Stimulated activated CD8-positive, alpha-beta memory T cell treated with anti-CD3 and anti-CD28 coated beads, Interleukin-12 subunit alpha, Interleukin-12 subunit beta, amount 100 ng/mL, for 24 hours (primary cell): ENCODE measurements around the gene RAD18.

ENCODE experiments used
- DNase-seq: peaks from one replicate; pipeline ENCODE4 v3.0.0-alpha.2; 2020; ENCODE audit errors: extremely low read depth

RAD18 gene, protein sequence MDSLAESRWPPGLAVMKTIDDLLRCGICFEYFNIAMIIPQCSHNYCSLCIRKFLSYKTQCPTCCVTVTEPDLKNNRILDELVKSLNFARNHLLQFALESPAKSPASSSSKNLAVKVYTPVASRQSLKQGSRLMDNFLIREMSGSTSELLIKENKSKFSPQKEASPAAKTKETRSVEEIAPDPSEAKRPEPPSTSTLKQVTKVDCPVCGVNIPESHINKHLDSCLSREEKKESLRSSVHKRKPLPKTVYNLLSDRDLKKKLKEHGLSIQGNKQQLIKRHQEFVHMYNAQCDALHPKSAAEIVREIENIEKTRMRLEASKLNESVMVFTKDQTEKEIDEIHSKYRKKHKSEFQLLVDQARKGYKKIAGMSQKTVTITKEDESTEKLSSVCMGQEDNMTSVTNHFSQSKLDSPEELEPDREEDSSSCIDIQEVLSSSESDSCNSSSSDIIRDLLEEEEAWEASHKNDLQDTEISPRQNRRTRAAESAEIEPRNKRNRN

DNA sequence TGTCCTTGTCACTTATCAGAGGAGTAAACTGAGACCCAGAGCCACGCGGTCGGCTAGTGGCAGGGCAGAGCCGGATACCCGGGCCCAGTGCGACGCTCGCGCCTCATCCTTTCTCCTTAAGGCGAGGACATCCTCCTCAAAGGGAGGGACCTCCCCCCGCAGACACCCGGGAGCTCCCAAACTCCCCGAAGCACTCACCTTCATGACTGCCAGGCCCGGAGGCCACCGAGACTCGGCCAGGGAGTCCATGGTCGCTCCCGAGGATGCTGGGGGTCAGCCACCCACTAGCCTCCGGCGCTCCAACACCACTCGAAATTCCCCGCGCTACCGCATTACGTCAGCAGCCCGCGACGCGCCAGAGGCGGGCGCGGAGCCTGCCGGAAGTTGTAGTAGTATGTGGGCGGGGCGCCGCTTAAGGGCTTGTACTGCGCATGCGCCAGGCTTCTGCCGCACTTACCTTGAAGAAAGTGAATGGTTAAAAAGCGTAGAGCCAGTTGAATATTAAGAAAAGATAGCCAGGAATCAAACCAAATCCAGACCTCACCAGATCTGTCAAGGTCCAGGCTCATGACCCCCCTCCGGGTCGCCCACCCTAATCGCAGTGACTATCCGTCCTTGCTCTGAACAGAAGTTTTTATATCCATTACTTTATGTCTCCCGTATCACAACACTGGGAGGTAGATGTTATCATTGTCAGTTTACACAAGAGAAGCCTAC, at the start of gene RAD18:
RAD18 (minus strand) TSS at position 336 of the 717 bp plus-strand sequence; CDS start at position 249, 87 bp downstream.
- DNase-seq = peak; percentile 81

DNA sequence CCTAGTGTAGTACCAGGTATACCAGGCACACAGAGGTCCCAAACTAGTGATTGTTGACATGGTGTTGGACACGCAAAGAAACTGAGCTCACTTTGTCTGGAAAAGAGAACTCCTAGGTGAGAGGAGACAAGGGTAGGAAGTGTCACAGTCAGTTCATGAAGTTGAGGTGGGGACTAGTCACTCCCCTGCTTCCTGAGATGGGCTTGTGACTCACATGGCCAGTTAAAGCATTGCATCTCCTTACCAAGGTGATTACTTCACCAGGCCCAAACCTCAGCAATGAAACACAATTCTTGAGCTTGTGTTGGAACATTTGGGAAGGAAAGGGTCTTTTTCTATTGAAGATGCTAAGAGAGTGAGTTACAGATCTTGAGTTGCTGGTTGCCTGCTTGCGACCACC, 49.2 kb upstream of the RAD18 start:
- no peak for DNase-seq

DNA sequence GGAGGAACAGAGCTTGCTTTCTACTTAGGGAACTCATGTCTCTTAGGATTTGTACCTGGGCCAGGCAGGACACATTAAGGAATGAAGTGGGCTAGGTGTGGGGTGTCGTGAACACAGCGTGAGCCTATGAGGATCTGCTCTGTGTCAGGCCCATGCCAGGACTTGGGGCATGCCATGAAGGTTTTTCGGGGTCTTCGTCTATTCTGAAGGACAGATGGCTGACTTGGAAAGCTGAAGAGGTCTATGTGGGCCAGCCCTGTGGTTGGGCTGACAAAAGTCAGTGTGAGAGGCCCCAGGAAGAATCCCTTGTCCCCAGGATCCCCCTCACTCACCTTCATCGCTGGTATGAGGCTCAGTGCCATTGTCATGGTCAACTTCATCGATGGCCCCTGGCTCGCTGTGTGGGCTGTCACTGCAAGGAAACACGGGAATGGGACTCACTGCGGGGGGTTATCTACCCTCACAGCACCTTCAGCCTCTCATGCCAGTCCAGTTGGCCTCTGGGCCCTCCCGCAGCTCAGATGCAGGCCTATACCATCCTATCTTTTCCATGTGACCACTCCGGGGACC, 46.8 kb upstream of the RAD18 start:
- no peak for DNase-seq

DNA sequence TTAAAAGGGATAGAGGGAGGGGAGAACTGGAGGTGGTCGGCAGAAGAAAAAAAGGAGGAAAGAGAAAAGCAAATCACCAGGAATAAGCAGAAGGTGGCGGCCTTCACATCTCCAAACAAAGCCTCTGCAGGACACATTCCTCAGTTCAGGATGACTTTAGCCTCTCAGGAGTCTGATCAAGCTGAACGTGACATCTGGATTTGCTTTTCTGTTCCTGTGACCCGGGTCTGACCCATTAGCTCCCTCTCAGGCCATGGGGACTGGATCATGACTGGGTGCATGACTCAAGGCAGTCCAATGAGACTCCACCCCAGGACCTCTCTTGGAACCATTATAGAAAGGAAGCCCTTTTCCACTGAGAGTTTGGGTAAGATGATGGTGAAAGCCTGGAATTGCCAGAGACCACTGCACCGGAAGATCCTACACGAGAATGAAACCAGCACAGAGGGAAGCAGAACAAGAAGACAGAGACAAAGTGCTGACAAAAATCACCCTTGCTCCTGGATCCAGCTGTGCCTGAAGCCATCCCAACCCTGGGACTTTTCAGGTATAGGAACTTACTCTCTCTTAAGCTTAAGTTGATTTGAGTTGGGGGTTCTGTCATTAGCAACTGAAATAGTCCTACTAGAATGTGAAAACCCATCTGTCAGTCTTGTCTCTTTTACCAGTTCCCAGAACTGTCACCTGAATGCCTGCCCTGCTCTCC, 45.4 kb upstream of the RAD18 start:
- DNase-seq = no peak

DNA sequence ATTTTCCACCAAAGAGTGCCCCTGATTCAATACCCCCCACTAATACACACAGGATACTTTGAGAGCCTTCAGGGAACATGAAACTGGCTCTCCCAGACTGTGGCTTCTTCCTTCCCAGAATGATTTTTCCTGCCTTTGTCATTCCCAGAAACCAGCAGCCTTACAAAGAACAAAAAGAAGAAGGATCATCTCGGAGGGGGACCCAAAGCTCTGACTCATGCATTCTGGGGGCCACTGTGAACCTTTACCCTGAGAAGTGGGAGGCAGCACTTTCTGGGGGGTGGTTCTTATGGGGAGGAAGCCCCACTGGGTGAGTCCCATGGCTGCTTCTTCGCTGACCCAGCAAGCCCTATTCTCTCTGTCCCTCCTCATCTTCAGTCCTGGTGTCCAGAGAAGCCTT, 44.7 kb upstream of the RAD18 start:
- DNase-seq = no peak

DNA sequence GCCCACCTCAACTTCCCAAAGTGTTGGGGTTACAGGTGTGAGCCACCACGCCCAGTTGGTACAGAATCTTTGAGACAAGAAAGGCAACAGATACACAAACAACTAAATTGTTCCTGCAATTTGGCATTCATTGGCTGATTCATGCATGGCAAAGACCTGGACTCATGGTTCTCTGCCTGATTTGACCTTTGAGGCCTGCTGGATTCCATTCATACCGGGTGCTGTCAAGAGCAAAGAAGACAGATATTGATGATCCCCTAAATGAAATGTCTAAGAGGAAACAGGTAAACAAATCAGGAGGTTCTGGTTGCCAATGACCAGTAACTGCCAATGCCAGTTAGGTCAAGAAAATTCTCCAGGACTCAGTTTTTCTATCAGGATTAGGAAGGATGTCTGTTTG, 43.9 kb upstream of the RAD18 start:
- DNase-seq = no peak

DNA sequence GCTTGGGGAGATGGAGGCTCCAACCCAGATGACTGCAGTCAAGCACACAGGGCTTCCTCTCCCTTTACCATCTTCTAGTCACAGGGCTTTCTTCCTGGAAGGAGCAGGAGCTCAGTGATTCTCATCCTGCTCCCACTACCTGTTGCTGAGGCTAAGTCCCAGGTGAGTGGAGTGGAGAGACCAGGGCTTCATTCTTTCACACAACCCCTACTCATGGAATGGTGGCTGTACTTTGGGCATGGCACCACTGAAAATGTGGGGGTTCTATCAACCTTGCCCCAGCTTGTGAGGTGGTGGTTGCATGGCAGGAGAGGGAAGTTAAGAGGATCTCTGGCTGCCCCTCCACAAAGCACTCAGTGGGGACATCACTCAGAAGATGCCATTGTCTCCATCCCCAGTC, 36.8 kb upstream of the RAD18 start:
- no peak for DNase-seq

DNA sequence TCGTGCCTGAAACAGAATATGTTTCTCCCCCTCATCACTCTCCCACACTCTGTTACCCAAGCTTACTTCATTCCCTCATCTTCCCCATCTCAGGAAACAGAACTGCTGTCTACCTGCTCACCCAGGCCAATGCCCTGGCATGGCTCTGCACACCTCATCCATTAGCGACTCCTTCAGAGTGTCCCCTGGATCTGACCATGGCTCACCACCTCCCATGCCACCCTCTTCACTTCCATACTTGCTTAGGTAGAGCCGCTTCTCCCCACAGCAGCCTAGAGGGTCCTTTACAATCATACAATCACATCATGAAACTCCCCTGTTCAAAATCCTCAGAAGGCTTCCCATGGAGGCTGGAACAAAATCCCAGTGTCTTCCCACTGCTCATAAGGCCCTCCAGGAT, 33.9 kb upstream of the RAD18 start:
- DNase-seq = no peak

DNA sequence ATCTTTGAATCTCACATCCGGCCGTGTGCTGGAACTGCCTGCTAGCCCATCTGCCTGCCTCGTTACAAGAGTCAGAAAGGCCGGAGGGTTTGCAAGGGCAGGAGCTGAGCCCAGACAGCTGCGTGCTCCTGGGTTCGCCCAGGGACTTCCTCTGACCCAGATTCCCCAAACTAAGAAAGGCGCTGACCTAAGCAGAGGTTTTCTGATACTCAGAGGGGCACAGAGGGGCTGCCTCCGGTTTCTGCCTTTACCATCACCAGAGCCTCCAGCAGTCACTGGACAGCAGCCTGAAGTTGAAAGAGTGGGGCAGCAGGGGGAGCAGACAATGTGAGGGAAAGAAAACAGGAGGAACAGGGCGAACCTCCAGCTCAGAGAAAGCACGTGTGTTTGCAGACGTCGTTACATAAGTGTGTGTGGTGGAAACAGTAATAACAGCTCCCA, 33.4 kb upstream of the RAD18 start:
- DNase-seq = no peak

DNA sequence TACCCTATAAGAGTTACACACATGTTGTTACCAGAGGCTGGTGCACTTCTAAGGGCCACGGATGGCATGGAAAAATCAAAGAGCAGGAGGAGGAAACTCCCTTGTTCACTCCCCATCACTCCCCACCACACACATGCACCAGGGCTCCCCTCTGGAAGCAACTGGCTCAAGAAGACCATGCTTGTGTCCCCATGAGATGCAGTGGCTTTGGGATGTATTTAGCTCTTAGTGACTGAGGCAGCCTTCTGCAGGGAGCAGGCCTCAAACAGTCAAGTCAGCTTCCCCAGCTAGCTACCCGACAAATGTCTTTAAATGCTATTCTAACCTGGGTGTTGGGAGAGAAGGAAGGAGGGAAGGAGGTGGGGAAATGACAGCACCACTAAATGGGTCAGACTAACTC, 32.9 kb upstream of the RAD18 start:
- no peak for DNase-seq

DNA sequence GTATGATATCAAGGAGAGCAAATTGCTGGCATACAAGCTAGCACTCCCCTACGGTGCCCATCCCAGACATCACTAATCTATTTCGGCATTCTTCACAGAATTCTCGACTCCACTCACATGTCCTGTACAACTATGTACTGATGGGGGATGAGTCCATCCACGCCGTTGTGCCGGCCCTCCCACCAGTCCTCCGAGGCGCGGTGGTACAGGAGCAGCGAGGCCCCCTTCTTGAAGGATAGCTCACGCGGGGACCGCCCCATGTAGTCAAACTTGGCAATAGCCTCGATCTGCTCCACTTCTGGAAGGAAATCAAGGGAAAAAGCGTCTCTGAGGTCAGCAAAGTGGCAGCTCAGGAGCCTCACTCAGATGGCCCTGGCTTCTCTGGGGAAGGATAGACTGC, 31.0 kb upstream of the RAD18 start:
- DNase-seq = no peak

DNA sequence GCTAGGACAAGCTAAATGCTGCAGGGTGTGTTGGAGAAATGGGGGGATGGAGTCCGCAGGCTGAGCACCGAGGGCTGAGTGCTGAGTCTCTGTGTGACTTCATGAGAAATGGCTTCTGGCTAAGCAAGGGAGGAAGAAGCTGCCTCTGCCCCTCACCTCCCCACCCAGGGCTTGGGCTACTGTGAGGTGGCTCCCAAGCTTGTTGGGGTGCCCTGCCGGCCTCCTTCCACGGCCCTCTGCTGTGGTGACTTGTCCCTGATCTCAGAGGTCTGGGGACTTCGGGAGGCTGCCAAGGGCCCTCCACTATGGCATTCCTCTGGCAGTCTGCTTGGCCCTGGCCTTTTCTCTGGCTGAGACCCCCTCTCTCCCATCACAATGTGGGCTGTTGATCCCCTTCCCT, 30.1 kb upstream of the RAD18 start:
- DNase-seq = no peak

DNA sequence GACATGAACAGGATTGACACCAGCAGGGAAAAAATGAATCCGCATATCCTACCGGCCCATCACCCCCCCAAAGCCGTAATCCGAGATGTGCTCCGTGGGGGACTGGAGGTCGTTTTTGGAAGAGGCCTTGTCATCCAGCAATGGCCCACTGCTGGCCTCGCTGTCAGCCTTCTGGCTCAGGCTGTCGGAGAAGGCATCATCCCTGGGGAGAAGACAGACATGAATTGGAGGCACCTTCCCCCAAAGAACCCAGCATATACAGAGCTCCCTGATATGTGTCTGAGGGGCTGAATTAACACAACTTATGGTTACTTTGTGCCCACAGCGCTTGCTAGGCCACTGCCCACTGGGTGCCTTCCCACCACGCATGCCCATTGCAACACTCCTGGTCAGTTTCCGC, 29.6 kb upstream of the RAD18 start:
- DNase-seq = no peak

DNA sequence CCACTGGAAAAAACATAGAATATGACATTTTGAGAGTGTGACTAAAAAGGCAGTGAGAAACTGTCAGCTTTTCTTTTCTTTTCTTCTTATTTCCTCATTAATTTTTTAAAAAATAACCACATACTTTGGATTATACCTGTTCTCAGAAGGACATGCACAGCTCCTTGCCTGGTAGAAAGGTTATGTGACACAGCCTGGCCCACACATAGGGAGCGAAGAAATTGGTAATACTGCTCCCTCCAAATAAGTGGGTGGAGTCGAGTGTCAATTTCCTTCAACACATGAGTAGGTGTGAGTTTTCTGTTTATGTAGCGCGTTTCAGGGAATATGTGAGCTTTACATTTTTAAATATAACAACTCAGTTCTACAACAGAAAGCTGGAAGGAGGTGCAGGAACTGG, 28.9 kb upstream of the RAD18 start:
- no peak for DNase-seq

DNA sequence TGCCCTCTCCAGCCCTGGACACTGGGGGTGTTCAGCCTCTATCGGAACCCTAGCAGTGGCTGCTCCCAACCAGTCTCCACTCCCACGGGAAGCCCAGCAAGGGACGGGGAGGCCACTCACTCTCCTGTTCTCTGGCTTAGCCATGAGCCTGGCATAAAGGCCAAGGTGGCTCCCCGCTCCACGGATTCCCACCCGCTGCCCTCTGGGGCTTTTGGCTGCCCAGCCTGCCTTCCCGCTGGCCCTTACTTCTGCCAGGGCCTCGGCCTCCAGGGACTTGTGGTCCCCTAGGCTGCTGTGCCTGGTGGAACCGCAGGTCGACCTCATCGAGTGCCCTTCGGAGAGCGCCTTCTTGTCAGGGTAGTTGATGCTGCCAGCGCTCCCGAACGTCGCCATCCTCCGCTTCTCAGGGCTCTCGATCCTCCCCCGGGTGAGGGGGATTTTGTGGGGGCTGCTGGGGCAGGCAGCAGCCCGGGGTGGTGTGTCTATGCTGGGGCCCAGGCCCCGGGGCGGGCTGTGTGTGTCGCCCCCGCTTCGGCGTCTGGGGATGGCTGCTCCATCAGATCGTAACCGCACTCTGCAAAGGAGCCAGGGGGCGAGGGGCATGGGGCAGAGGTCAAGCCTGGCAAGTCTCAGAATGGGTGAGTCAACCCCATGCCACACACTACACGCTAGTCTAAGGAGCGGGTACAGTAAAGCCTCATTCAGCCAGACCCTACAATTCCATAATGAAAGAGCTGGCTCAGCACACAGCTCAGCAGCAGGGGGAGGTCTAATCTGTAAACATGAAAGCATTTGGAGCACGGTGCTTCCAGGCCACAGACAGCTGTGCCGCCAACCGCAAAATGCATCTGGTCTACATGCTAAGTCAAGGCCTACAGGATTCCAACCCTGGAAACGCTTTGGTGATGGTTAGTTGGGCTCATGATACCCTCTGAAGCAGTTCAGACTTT, 27.3 kb upstream of the RAD18 start:
- no peak for DNase-seq

DNA sequence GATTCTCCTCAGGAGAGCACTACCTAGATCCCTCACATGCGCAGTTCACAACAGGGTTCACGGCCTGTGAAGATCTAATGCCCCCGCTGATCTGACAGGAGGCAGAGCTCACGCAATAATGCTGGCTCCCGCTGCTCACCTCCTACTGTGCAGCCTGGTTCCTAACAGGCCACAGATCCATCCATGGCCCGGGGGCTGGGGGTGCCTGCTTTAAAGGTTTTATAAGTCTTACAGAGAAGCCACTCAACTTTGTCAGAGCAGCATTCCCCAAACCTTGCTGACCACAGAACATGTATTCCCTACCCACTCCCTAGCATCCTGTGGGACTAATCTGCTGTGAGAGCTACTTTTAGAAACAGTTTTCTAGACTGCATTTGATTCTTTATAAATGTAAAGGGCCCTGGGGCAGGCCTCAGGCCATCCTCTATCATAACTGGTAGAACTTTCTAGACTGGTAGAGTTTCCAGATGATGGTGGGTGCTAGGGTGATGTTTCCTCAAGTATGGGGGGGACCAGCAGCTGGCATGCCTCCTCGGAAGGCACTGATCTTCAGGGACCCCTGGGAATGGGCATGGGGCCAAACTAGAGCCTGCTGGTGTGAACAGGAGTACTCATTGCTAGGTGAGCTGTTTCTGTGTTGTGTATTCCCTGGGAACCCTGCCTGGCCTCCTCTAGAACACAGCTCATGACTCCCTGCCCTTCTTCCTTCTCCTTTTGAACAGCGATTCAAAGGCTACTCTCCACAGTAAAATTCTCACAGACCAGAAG, 25.7 kb upstream of the RAD18 start:
- no peak for DNase-seq

DNA sequence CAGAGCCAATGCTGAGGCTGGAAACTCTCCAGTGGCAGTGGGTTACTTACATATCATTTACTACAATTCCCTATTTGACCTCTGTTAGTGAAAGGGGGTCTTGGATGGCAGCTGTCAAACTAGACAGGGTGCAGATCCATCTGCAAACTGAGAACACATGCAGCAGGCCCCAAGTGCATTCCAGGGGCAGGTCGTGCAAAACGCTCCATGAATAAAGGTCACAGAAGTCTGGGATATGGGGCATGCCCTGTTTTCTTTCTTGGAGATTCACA, 25.0 kb upstream of the RAD18 start:
- DNase-seq = no peak

DNA sequence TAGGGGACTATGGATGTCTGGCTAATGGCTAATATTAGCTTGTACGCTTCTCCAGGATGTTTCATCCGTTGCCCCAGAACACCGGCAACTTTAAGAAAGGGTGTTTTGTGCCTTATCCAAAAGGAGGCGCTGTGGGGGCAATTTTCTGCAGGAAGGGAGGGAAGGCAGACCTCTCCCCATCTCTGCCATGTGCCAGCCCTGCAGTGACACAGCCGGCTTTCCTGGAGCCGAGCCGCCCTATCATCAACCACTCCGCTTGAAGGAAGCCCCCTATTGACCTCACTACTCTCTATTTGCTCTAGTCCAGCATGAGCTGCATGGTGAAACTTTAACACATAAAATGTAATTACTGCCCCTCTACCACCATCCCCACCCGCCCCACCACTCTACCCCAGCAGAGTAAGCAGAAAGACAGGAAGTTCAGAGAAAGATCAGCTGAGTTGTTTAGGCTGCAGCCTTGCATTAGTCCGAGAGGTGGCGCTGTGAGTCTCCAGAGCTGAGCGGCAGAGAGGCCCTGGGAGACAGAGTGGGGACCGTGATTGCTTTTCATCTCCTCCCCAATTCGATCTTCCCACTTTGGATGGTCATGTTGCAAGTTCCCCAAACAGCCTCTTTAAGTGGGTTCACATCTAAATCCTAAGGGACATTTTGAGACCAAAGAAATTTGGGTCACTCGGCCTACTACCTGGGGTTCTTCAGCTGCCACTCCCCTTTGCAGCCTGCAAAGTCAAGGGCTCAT, 24.5 kb upstream of the RAD18 start:
- DNase-seq = peak; percentile 15

DNA sequence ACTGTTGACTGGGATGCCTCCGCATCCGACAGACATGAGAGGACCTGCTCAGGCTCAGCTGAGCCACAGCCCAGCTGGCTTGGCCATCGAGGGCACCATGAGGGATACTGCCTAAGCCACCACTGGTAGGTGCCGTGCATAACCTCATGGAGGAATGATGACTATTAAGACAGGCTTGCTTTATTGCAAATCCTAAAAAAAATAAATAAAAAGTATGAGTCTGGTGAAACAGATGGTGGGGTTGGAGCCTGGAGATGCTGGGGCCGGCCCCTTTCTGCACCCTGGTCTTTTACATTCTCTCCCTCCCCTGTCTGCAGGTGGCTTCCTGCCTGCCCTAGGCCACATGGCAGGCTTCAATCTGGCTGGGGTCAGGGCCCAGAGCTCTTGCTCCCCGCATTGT, 24.0 kb upstream of the RAD18 start:
- DNase-seq = no peak

DNA sequence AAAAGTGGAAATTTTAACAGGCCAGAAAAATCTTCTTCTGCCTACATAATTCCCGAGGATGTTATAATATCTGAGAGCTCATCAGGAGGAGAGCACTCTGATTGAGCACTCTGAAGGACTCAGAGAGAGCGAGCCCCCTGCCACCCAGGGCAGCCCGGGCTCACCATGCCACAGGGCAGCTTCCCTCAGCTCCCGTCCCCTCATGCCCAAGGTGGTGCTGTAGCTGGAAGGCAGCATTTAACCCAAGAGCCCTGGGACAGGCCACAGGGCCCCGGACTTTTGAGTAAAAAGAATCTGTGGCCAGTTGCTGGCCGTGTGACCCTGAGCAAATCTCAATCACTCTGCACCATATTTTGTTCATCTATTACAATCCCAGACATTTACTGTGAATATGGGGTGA, 23.5 kb upstream of the RAD18 start:
- no peak for DNase-seq
